ENCODE data around the gene KCTD5.

- TF ChIP-seq CTCF (IDR thresholded peaks at IDR 0.05) (no peak), POLR2A (IDR thresholded peaks at IDR 0.05) (no peak)
Observed at GRCh38 chr16:2736476-2737237, 54.3 kb downstream of the KCTD5 start.
